ENCODE results near the gene AIMP2.
"Not testable (repeated sequence)": the region's sequence is repeated elsewhere in the genome, so short reads cannot be mapped to it uniquely, and the experiment has no call there.

Gene AIMP2

GRCh38 chr7:6026011-6026819 is 17.1 kb downstream of the AIMP2 start:
- DNase-seq (ENCODE audit: low spot score): peak; percentile 64

- no peak for DNase-seq (ENCODE audit: low spot score)
Observed at GRCh38 chr7:6026820-6027311, 17.8 kb downstream of the AIMP2 start.

GRCh38 chr7:6027806-6028365 is 18.8 kb downstream of the AIMP2 start:
- no peak for DNase-seq (ENCODE audit: low spot score)

GRCh38 chr7:6028563-6028962 is 19.5 kb downstream of the AIMP2 start:
- no peak for DNase-seq (ENCODE audit: low spot score)

- DNase-seq (ENCODE audit: low spot score): no peak
Observed at GRCh38 chr7:6030988-6031387, 21.9 kb downstream of the AIMP2 start, which contains the start of gene ANKRD61. Gene ANKRD61 (plus strand): TSS chr7:6031376. CDS start chr7:6031376, 0 bp downstream.

- no peak for DNase-seq (ENCODE audit: low spot score)
Observed at GRCh38 chr7:6031567-6031966, 22.5 kb downstream of the AIMP2 start.

GRCh38 chr7:6032167-6032566 is 23.1 kb downstream of the AIMP2 start:
- no peak for DNase-seq (ENCODE audit: low spot score)

- DNase-seq (ENCODE audit: low spot score): no peak
Observed at GRCh38 chr7:6032641-6033040, 23.6 kb downstream of the AIMP2 start.

- no peak for DNase-seq (ENCODE audit: low spot score)
Observed at GRCh38 chr7:6035165-6035564, 26.1 kb downstream of the AIMP2 start.

GRCh38 chr7:6035686-6036085 is 26.6 kb downstream of the AIMP2 start:
- DNase-seq (ENCODE audit: low spot score): no peak

- DNase-seq (ENCODE audit: low spot score): no peak
Observed at GRCh38 chr7:6049780-6050179, 40.7 kb downstream of the AIMP2 start.

GRCh38 chr7:6051185-6051584 is 42.1 kb downstream of the AIMP2 start:
- DNase-seq (ENCODE audit: low spot score): not testable (repeated sequence)

GRCh38 chr7:6056616-6057015 is 47.5 kb downstream of the AIMP2 start:
- DNase-seq (ENCODE audit: low spot score): no peak

GRCh38 chr7:6057316-6058129 is 48.5 kb downstream of the AIMP2 start:
- DNase-seq (ENCODE audit: low spot score): no peak

- not testable (repeated sequence) for DNase-seq (ENCODE audit: low spot score)
Observed at GRCh38 chr7:6059941-6060340, 50.9 kb downstream of the AIMP2 start.

GRCh38 chr7:6071406-6071805 is 62.3 kb downstream of the AIMP2 start:
- no peak for DNase-seq (ENCODE audit: low spot score)
